Spleen (tissue), 7 donors: ENCODE results near the gene SMIM12.

Experiments used
- CTCF ChIP-seq, 11 experiments: fragments of 200-600 bp in 7 of 11; fragments of 450-650 bp in 4 of 11; sonication (generic) in 4 of 11; IDR thresholded peaks in 8 of 11; conservative IDR thresholded peaks in 3 of 11; 1 replicate in 7 of 11; 2 replicates in 4 of 11; pipeline versions ENCODE4 v1.4.0 to v1.8.0; 2016 to 2021; ENCODE audit warnings: antibody characterized with exemption in 11 of 11, inconsistent platforms in 4 of 11, mild to moderate bottlenecking in 1 of 11
- POLR2AphosphoS5 ChIP-seq, 3 donors: sonication (generic); formaldehyde crosslinking; IDR thresholded peaks; one replicate each; pipeline ENCODE4 v1.5.1; 2017; ENCODE audit warnings: antibody characterized with exemption in 3 of 3
- donor health status: DM: no; HTN: no; CAD: no; lungs with moderate emphysema.
- donor health status: DM: no; HTN: no; CAD: no.
- donor health status: DM: no; HTN: no; CAD: no.

DNA sequence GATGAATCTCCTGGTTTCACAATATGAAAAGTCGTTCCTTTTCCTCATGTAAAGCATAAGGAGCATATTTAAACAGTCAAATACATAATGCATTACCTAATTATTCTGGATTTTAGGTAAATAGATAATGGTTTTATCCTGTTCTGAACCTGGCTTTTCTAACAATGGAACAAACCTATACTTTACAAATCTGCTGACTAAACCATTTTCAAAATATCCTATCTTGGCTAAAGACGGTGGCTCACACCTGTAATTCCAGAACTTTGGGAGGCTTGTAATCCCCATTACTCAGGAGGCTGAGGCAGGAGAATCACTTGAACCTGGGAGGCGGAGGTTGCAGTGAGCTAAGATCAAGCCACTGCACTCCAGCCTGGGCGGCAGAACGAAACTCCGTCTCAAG lies 2.9 kb downstream of the SMIM12 start:
- no peak for TF ChIP-seq CTCF (IDR thresholded peaks at IDR 0.05 in 8 of 11, conservative IDR thresholded peaks at IDR 0.05 in 3 of 11)
- TF ChIP-seq POLR2AphosphoS5 (IDR thresholded peaks at IDR 0.05), result no peak
